ENCODE data around the gene ZNF326.

DNA sequence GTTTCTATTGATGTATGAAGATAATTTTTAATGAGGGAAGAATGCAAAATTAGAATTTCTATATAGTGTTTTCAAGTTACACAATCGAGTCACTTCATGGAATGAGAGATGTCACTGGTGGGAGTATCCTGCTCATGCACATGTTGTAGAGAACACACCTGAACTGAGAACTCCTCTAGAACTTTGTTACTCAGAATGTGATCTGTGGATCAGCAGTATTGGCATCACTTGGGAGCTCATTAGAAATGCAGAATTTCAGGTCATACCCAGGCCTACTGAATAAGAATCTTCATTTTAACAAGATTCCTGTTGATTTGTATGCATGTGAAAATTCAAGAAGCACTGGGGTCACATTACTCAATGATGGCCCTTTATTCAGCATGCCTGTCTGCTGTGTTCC is 28.8 kb downstream of the ZNF326 start:
- TF ChIP-seq, protein P1, sequence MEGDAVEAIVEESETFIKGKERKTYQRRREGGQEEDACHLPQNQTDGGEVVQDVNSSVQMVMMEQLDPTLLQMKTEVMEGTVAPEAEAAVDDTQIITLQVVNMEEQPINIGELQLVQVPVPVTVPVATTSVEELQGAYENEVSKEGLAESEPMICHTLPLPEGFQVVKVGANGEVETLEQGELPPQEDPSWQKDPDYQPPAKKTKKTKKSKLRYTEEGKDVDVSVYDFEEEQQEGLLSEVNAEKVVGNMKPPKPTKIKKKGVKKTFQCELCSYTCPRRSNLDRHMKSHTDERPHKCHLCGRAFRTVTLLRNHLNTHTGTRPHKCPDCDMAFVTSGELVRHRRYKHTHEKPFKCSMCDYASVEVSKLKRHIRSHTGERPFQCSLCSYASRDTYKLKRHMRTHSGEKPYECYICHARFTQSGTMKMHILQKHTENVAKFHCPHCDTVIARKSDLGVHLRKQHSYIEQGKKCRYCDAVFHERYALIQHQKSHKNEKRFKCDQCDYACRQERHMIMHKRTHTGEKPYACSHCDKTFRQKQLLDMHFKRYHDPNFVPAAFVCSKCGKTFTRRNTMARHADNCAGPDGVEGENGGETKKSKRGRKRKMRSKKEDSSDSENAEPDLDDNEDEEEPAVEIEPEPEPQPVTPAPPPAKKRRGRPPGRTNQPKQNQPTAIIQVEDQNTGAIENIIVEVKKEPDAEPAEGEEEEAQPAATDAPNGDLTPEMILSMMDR (IDR thresholded peaks at IDR 0.05) = no peak
- TF ChIP-seq POLR2AphosphoS5 (IDR thresholded peaks at IDR 0.05) (no peak), POLR2A (IDR thresholded peaks at IDR 0.05) (no peak)

Measured in suprapubic skin (tissue), 4 donors.